HepG2 (cell line): ENCODE results near the gene OTX1. TPM values are rescaled to one million over a fixed set of nuclear protein-coding genes. Genes with fewer than 3 reads are reported as not detected.
A peak's percentile ranks its signal among the peaks of the same experiment; 100 is the strongest.

ENCODE experiments used
- ATAC-seq: fragments of 200-7000 bp; cut with Tn5 transposase; 3 replicates; pipeline ENCODE4 v1.9.1; 2020; ENCODE audit warnings: mild to moderate bottlenecking, moderate library complexity
- BruUV-seq: library from RNA; stranded (reverse); fragments of 400-500 nt; replicated peaks from 2 replicates; lab custom pipeline; 2021; lab: Mats Ljungman, UMichigan
- CTCF ChIA-PET: fragments of 300-600 bp; formaldehyde crosslinking; extraction: SDS; loops from one replicate; lab custom pipeline; 2021; ENCODE audit warnings: low total read pairs, inconsistent platforms, low intra/inter-chr PET ratio; lab: Yijun Ruan, JAX
- POLR2A ChIA-PET: fragments of 350-600 bp; sonication (Branson Sonifier 250); formaldehyde crosslinking; loops from one replicate; lab custom pipeline; 2020; ENCODE audit warnings: antibody characterized with exemption, inconsistent platforms; lab: Yijun Ruan, JAX
- DNase-seq: peaks from one replicate; pipeline ENCODE4 v3.0.0-alpha.2; 2015; ENCODE audit warnings: low spot score
- FAIRE-seq: peaks from 3 replicates; lab custom pipeline; 2011; peaks lifted over from hg19 to GRCh38; lab: Jason Lieb, UNC
- H2AFZ ChIP-seq: one replicate; pipeline ENCODE4 v1.6.1; 2011; ENCODE audit warnings: low read length, inconsistent platforms
- H3K27ac ChIP-seq: fragments of 300-600 bp; 3 replicates; pipeline ENCODE4 v1.8.0; 2011; ENCODE audit warnings: mixed run types, mild to moderate bottlenecking, mixed read lengths, low read length, inconsistent platforms; ENCODE audit not compliant: insufficient read depth; ENCODE audit errors: extremely low read length
- H3K27me3 ChIP-seq, 2 experiments: fragments of 200-600 bp in 1 of 2; 2 replicates in 1 of 2; 3 replicates in 1 of 2; pipeline versions ENCODE4 v1.6.0 to v1.8.0; 2011; ENCODE audit warnings: low read length in 2 of 2, mild to moderate bottlenecking in 2 of 2, moderate library complexity in 2 of 2, inconsistent platforms in 1 of 2; ENCODE audit not compliant: insufficient read depth in 2 of 2, control insufficient read depth in 1 of 2
- H3K36me3 ChIP-seq, 2 experiments: fragments of 200-600 bp in 1 of 2; replicated peaks in 1 of 2; 2 replicates in 1 of 2; 3 replicates in 1 of 2; pipeline versions ENCODE4 v1.5.1 to v1.8.0; 2011; ENCODE audit warnings: low read length in 2 of 2, inconsistent platforms in 1 of 2; ENCODE audit not compliant: insufficient read depth in 2 of 2, control insufficient read depth in 1 of 2
- H3K4me1 ChIP-seq: 2 replicates; pipeline ENCODE4 v1.5.1; 2012; ENCODE audit warnings: low read length, inconsistent platforms; ENCODE audit not compliant: insufficient read depth
- H3K4me2 ChIP-seq: 2 replicates; pipeline ENCODE4 v1.6.0; 2011; ENCODE audit warnings: low read depth, low read length, inconsistent platforms
- H3K4me3 ChIP-seq, 3 experiments: fragments of 200-600 bp in 1 of 3; sonication (generic), shearing (Covaris generic) in 1 of 3; replicated peaks in 1 of 3; 2 replicates each; pipeline ENCODE4 v1.5.1; 2011 to 2016; ENCODE audit warnings: low read length in 3 of 3, inconsistent platforms in 2 of 3, low read depth in 2 of 3, mild to moderate bottlenecking in 2 of 3, control low read depth in 1 of 3, mixed read lengths in 1 of 3; ENCODE audit not compliant: insufficient read depth in 1 of 3
- H3K79me2 ChIP-seq: one replicate; pipeline ENCODE4 v1.6.1; 2011; ENCODE audit warnings: low read length, inconsistent platforms; ENCODE audit not compliant: insufficient read depth
- H3K9ac ChIP-seq: 2 replicates; pipeline ENCODE4 v1.6.0; 2011; ENCODE audit warnings: mild to moderate bottlenecking, low read depth, low read length, inconsistent platforms; ENCODE audit not compliant: insufficient read depth
- H3K9me3 ChIP-seq: 2 replicates; pipeline ENCODE4 v1.5.1; 2012; ENCODE audit warnings: mild to moderate bottlenecking, low read length
- H4K20me1 ChIP-seq: 2 replicates; pipeline ENCODE4 v1.6.0; 2011; ENCODE audit warnings: inconsistent platforms, mild to moderate bottlenecking, low read length, moderate library complexity; ENCODE audit not compliant: insufficient read depth
- MAFF ChIP-seq: IDR thresholded peaks from 2 replicates; pipeline ENCODE4 v1.6.1; 2011; ENCODE audit warnings: low read depth, low read length, improper control_type of control experiment
- MAFK ChIP-seq, 2 experiments: IDR thresholded peaks in 1 of 2; conservative IDR thresholded peaks in 1 of 2; 2 replicates each; pipeline ENCODE4 v1.6.1; 2011; ENCODE audit warnings: improper control_type of control experiment in 2 of 2, low read length in 2 of 2
- WGBS: methylation state at CpG from one replicate; pipeline ENCODE4 v1.1.6; 2017; ENCODE audit warnings: low lambda C conversion rate; 5-methylcytosine and 5-hydroxymethylcytosine counted together
- in situ Hi-C: cut with HindIII; loops from 2 replicates; pipeline ENCODE4 v1.10.0; 2017; ENCODE audit warnings: low pct_unique_long_range_greater_than_20kb; ENCODE audit not compliant: extremely low pct_ligation_motif_present
- intact Hi-C: fragments of 100-400 bp; cut with micrococcal nuclease; formaldehyde crosslinking; loops from one replicate; pipeline ENCODE4 v1.10.0; 2022; ENCODE audit not compliant: unreplicated experiment
- polyA plus RNA-seq, 8 experiments: library from polyadenylated mRNA; depleted of rRNA in 3 of 8; stranded (reverse) in 7 of 8; unstranded in 1 of 8; fragments of >200 nt; fragmentation: Illumina TruSeq in 4 of 8; extraction: Trizol in 4 of 8; gene quantifications; 2 replicates each; pipeline versions ENCODE4 v1.2.1 to v1.2.3, GENCODE V29; 2011 to 2016; ENCODE audit warnings: low read depth in 4 of 8, missing spikeins in 1 of 8, mixed read lengths in 1 of 8; ENCODE audit not compliant: insufficient read depth in 1 of 8
- total RNA-seq, 5 experiments: library from RNA; depleted of rRNA; stranded (reverse); fragments of >200 nt; fragmentation: Illumina TruSeq; extraction: Trizol; gene quantifications; 2 replicates each; pipeline ENCODE4 v1.2.3, GENCODE V29; 2016; ENCODE audit warnings: low read depth in 1 of 5
- TF ChIP-seq, protein P1 (sequence below): sonication (generic); formaldehyde crosslinking; IDR thresholded peaks from 2 replicates; pipeline ENCODE4 v1.8.0; 2022; ENCODE audit warnings: low read depth, missing genetic modification reagents
- TF ChIP-seq, protein P2 (sequence below): sonication (generic); formaldehyde crosslinking; IDR thresholded peaks from 2 replicates; pipeline ENCODE4 v1.5.1; 2020; ENCODE audit warnings: mild to moderate bottlenecking, missing genetic modification reagents

OTX1 gene
- total and polyA plus RNA-seq, 2 of the 13 experiments (the other 11 are each of a cell fraction or from before 2014, with no cell fraction given), result 1.0 to 5.0 TPM

DNA sequence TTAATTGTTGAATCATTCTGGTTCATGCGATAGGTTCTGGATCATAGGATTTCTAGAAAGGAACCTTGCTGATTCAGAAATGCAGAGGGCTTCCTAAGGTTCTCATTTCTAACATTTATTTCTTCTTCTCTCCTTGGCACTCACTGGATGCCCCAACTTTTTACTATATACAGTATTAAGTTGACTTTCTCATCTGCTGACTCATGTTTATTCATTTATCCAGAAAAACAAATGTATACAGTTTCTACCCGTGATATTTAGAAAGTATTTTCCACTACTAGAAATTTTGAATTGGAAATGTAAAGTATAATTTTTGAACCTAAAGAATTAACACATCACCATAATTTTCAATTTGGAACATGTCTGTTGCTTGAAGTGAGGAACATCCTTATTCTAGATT, 32.2 kb upstream of the OTX1 start:
- ATAC-seq (no peak), DNase-seq (no peak), FAIRE-seq (no peak)
- Histone ChIP-seq H3K4me2 (no peak overlapping the region), H3K27ac (no peak overlapping the region), H3K4me3 (no peak overlapping the region), H4K20me1 (no peaks in the 10 kb centered on the region), H3K9ac (no peak overlapping the region), H3K36me3 (peaks cover 14 to 45% of the 10 kb centered on the region in 2 experiments), H2AFZ (no peak overlapping the region), H3K9me3 (no peaks in the 10 kb centered on the region), H3K4me1 (no peaks in the 10 kb centered on the region), H3K79me2 (no peaks in the 10 kb centered on the region), H3K27me3 (no peaks in the 10 kb centered on the region)
- CTCF ChIA-PET, result no interaction called here
- 97% methylated on average over 2 of the region's 2 CpGs for WGBS
- intact Hi-C loops (no loop called here), in situ Hi-C loops (no loop called here)
- POLR2A ChIA-PET, result no interaction called here
- TF ChIP-seq, protein P1, sequence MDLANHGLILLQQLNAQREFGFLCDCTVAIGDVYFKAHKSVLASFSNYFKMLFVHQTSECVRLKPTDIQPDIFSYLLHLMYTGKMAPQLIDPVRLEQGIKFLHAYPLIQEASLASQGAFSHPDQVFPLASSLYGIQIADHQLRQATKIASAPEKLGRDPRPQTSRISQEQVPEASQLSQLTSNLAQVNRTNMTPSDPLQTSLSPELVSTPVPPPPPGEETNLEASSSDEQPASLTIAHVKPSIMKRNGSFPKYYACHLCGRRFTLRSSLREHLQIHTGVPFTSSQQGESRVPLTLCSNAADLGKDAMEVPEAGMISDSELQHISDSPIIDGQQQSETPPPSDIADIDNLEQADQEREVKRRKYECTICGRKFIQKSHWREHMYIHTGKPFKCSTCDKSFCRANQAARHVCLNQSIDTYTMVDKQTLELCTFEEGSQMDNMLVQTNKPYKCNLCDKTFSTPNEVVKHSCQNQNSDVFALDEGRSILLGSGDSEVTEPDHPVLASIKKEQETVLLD (CRISPR knock-in tag), result no peak
- TF ChIP-seq MAFF, result no peak
- TF ChIP-seq MAFK (conservative IDR thresholded peaks at IDR 0.05 in 1 of 2, IDR thresholded peaks at IDR 0.05 in 1 of 2; ENCODE audit: low read length in 2 of 2), result peak in 1 of 2 experiments; percentile 71; a peak in 2 of 4 replicates
- TF ChIP-seq, protein P2, sequence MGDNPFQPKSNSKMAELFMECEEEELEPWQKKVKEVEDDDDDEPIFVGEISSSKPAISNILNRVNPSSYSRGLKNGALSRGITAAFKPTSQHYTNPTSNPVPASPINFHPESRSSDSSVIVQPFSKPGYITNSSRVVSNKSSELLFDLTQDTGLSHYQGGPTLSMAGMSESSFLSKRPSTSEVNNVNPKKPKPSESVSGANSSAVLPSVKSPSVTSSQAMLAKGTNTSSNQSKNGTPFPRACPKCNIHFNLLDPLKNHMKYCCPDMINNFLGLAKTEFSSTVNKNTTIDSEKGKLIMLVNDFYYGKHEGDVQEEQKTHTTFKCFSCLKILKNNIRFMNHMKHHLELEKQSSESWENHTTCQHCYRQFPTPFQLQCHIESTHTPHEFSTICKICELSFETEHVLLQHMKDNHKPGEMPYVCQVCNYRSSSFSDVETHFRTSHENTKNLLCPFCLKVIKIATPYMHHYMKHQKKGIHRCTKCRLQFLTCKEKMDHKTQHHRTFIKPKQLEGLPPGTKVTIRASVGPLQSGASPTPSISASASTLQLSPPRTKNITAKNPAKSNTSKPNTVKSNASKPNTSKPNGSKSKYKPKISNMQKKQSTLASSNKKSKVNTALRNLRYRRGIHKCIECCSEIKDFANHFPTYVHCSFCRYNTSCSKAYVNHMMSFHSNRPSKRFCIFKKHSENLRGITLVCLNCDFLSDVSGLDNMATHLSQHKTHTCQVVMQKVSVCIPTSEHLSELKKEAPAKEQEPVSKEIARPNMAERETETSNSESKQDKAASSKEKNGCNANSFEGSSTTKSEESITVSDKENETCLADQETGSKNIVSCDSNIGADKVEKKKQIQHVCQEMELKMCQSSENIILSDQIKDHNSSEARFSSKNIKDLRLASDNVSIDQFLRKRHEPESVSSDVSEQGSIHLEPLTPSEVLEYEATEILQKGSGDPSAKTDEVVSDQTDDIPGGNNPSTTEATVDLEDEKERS, result no peak
- TSS peak; percentile 4 for BruUV-seq
